NCI-H748 (cell line): Measurements from ENCODE around the gene MAMLD1.

Experiments used
- DNase-seq: peaks from one replicate; lab custom pipeline; 2025; ENCODE audit not compliant: unreplicated experiment; lab: John Stamatoyannopoulos, UW

Gene MAMLD1

GRCh38 chrX:150495496-150495895, 132.4 kb downstream of the MAMLD1 start:
- no peak for DNase-seq

- no peak for DNase-seq
Observed at GRCh38 chrX:150499240-150499639, 136.1 kb downstream of the MAMLD1 start.

GRCh38 chrX:150502091-150502490, 139.0 kb downstream of the MAMLD1 start:
- DNase-seq = no peak

- no peak for DNase-seq
Observed at GRCh38 chrX:150502979-150503897, 140.1 kb downstream of the MAMLD1 start.

- DNase-seq = no peak
Observed at GRCh38 chrX:150503898-150504219, 140.7 kb downstream of the MAMLD1 start.

GRCh38 chrX:150504397-150505182, 141.5 kb downstream of the MAMLD1 start:
- DNase-seq = no peak

- DNase-seq = no peak
Observed at GRCh38 chrX:150506020-150506419, 142.9 kb downstream of the MAMLD1 start.

- DNase-seq = peak; percentile 18
Observed at GRCh38 chrX:150506486-150506885, 143.4 kb downstream of the MAMLD1 start.

GRCh38 chrX:150507251-150507856, 144.2 kb downstream of the MAMLD1 start:
- DNase-seq = no peak

- DNase-seq = no peak
Observed at GRCh38 chrX:150508018-150508417, 144.9 kb downstream of the MAMLD1 start.

- DNase-seq = no peak
Observed at GRCh38 chrX:150508451-150509367, 145.6 kb downstream of the MAMLD1 start.

GRCh38 chrX:150509703-150510102, 146.6 kb downstream of the MAMLD1 start:
- no peak for DNase-seq

GRCh38 chrX:150512461-150512901, 149.4 kb downstream of the MAMLD1 start:
- DNase-seq = no peak

- DNase-seq = peak; percentile 3
Observed at GRCh38 chrX:150513544-150513943, 150.4 kb downstream of the MAMLD1 start.

GRCh38 chrX:150514462-150514861, 151.3 kb downstream of the MAMLD1 start:
- no peak for DNase-seq

GRCh38 chrX:150515801-150516200, 152.7 kb downstream of the MAMLD1 start:
- DNase-seq = no peak

- no peak for DNase-seq
Observed at GRCh38 chrX:150517303-150517910, 154.3 kb downstream of the MAMLD1 start.

- no peak for DNase-seq
Observed at GRCh38 chrX:150522494-150522893, 159.4 kb downstream of the MAMLD1 start.

GRCh38 chrX:150525061-150525919, 162.2 kb downstream of the MAMLD1 start:
- no peak for DNase-seq
